KOPT-K1 (cell line): ENCODE results near the gene TRPT1.

Experiments used
- H3K27ac ChIP-seq: fragments of 200-600 bp; sonication (generic); 2 replicates; pipeline ENCODE4 v1.5.1; 2016; ENCODE audit warnings: antibody characterized with exemption, mild to moderate bottlenecking, low read depth, low read length; ENCODE audit not compliant: poor library complexity, severe bottlenecking
- H3K36me3 ChIP-seq: fragments of 200-600 bp; sonication (generic); 2 replicates; pipeline ENCODE4 v1.5.1; 2017; ENCODE audit warnings: antibody characterized with exemption, mild to moderate bottlenecking, low read length, moderate library complexity; ENCODE audit not compliant: insufficient read depth
- H3K9me3 ChIP-seq: fragments of 200-600 bp; sonication (generic); 2 replicates; pipeline ENCODE4 v1.5.1; 2017; ENCODE audit warnings: antibody characterized with exemption, low read length, mild to moderate bottlenecking; ENCODE audit not compliant: insufficient read depth, poor library complexity, severe bottlenecking

TRPT1 gene

GRCh38 chr11:64201543-64201942 is 24.4 kb downstream of the TRPT1 start:
- peaks cover 93% of the 10 kb centered on the region for H3K36me3 ChIP-seq
- no peaks in the 10 kb centered on the region for H3K9me3 ChIP-seq
- H3K27ac ChIP-seq: no peak overlapping the region

GRCh38 chr11:64198511-64198910 is 27.5 kb downstream of the TRPT1 start:
- Histone ChIP-seq H3K27ac (no peak overlapping the region), H3K36me3 (peaks cover 98% of the 10 kb centered on the region), H3K9me3 (no peaks in the 10 kb centered on the region)

- Histone ChIP-seq H3K9me3 (no peaks in the 10 kb centered on the region), H3K27ac (no peak overlapping the region), H3K36me3 (peaks cover 98% of the 10 kb centered on the region)
Observed at GRCh38 chr11:64196626-64197025, 29.4 kb downstream of the TRPT1 start.

- H3K9me3 ChIP-seq: no peaks in the 10 kb centered on the region
- peaks cover 94% of the 10 kb centered on the region for H3K36me3 ChIP-seq
- no peak overlapping the region for H3K27ac ChIP-seq
Observed at GRCh38 chr11:64192434-64192833, 33.6 kb downstream of the TRPT1 start.

- Histone ChIP-seq H3K27ac (no peak overlapping the region), H3K36me3 (peaks cover 36% of the 10 kb centered on the region), H3K9me3 (no peaks in the 10 kb centered on the region)
Observed at GRCh38 chr11:64186492-64187165, 39.4 kb downstream of the TRPT1 start.

- H3K36me3 ChIP-seq: peaks cover 29% of the 10 kb centered on the region
- H3K27ac ChIP-seq: peak within 1 kb of the TSS; percentile 80
- H3K9me3 ChIP-seq: no peaks in the 10 kb centered on the region
Observed at GRCh38 chr11:64185693-64186491, 40.1 kb downstream of the TRPT1 start, which contains the start of gene STIP1. Gene STIP1 (plus strand): TSS chr11:64186171. CDS start chr11:64186262, 91 bp downstream.

- Histone ChIP-seq H3K27ac (peak overlapping the region; percentile 80), H3K36me3 (peaks cover 22% of the 10 kb centered on the region), H3K9me3 (no peaks in the 10 kb centered on the region)
Observed at GRCh38 chr11:64185175-64185692, 40.8 kb downstream of the TRPT1 start.

- Histone ChIP-seq H3K36me3 (peaks cover 11% of the 10 kb centered on the region), H3K9me3 (no peaks in the 10 kb centered on the region), H3K27ac (no peak overlapping the region)
Observed at GRCh38 chr11:64183890-64184289, 42.1 kb downstream of the TRPT1 start.

GRCh38 chr11:64181506-64182411 is 44.2 kb downstream of the TRPT1 start:
- Histone ChIP-seq H3K9me3 (no peaks in the 10 kb centered on the region), H3K27ac (no peak overlapping the region), H3K36me3 (no peaks in the 10 kb centered on the region)

- Histone ChIP-seq H3K36me3 (no peaks in the 10 kb centered on the region), H3K9me3 (no peaks in the 10 kb centered on the region), H3K27ac (no peak overlapping the region)
Observed at GRCh38 chr11:64180891-64181290, 45.1 kb downstream of the TRPT1 start.

GRCh38 chr11:64178951-64179639 is 46.9 kb downstream of the TRPT1 start:
- no peak overlapping the region for H3K27ac ChIP-seq
- H3K36me3 ChIP-seq: no peaks in the 10 kb centered on the region
- H3K9me3 ChIP-seq: no peaks in the 10 kb centered on the region

GRCh38 chr11:64178203-64178602 is 47.8 kb downstream of the TRPT1 start:
- Histone ChIP-seq H3K36me3 (no peaks in the 10 kb centered on the region), H3K27ac (no peak overlapping the region), H3K9me3 (no peaks in the 10 kb centered on the region)

GRCh38 chr11:64176751-64177150 is 49.2 kb downstream of the TRPT1 start:
- Histone ChIP-seq H3K9me3 (no peaks in the 10 kb centered on the region), H3K36me3 (no peaks in the 10 kb centered on the region), H3K27ac (no peak overlapping the region)
